GM12878 (cell line): Measurements from ENCODE around the gene FIZ1. TPM values are rescaled to one million over a fixed set of nuclear protein-coding genes. Genes with fewer than 3 reads are reported as not detected.
A peak's percentile ranks its signal among the peaks of the same experiment; 100 is the strongest.

Experiments
- ATAC-seq: fragments of 200-7000 bp; cut with Tn5 transposase; 3 replicates; pipeline ENCODE4 v1.9.1; 2020; ENCODE audit warnings: mild to moderate bottlenecking, moderate library complexity
- BruUV-seq: library from RNA; stranded (reverse); fragments of 400-500 nt; replicated peaks from 2 replicates; lab custom pipeline; 2021; lab: Mats Ljungman, UMichigan
- CTCF ChIA-PET: fragments of 300-600 bp; sonication (Branson Sonifier 250); formaldehyde crosslinking; extraction: SDS; loops from one replicate; lab custom pipeline; 2021; ENCODE audit warnings: inconsistent platforms; lab: Yijun Ruan, JAX
- POLR2A ChIA-PET: fragments of 350-600 bp; formaldehyde crosslinking; extraction: SDS; loops from one replicate; lab custom pipeline; 2021; ENCODE audit warnings: inconsistent platforms; lab: Charles Lee
- RAD21 ChIA-PET: fragments of 300-600 bp; sonication (Branson Sonifier 250); formaldehyde crosslinking; loops from one replicate; lab custom pipeline; 2023; ENCODE audit warnings: antibody characterized with exemption; ENCODE audit not compliant: unreplicated experiment; lab: Charles Lee
- SMC1A ChIA-PET: fragments of 300-600 bp; sonication (Branson Sonifier 250); formaldehyde crosslinking; loops from one replicate; lab custom pipeline; 2023; ENCODE audit not compliant: unreplicated experiment, uncharacterized antibody; lab: Charles Lee
- DNase-seq: peaks from one replicate; pipeline ENCODE4 v3.0.0-alpha.2; 2011; ENCODE audit warnings: low read depth, low spot score
- FAIRE-seq: peaks from 3 replicates; lab custom pipeline; 2011; peaks lifted over from hg19 to GRCh38; lab: Jason Lieb, UNC
- H2AFZ ChIP-seq: 2 replicates; pipeline ENCODE4 v1.6.0; 2011; ENCODE audit warnings: low read depth, low read length, control low read depth; ENCODE audit not compliant: control insufficient read depth
- H3K27ac ChIP-seq: 2 replicates; pipeline ENCODE4 v1.5.1; 2011; ENCODE audit warnings: control low read depth; ENCODE audit not compliant: control insufficient read depth, insufficient read depth
- H3K27me3 ChIP-seq, 2 experiments: replicated peaks in 1 of 2; 2 replicates each; pipeline versions ENCODE4 v1.6.0 to v1.6.1; 2011; ENCODE audit warnings: low read length in 1 of 2; ENCODE audit not compliant: control insufficient read depth in 2 of 2, insufficient read depth in 2 of 2
- H3K36me3 ChIP-seq, 2 experiments: 2 replicates each; pipeline ENCODE4 v1.5.1; 2011; ENCODE audit warnings: low read length in 1 of 2; ENCODE audit not compliant: control insufficient read depth in 2 of 2, insufficient read depth in 2 of 2
- H3K4me1 ChIP-seq: 2 replicates; pipeline ENCODE4 v1.6.1; 2011; ENCODE audit warnings: mild to moderate bottlenecking, low read length, moderate library complexity, mixed read lengths; ENCODE audit not compliant: control insufficient read depth, insufficient read depth
- H3K4me2 ChIP-seq: 2 replicates; pipeline ENCODE4 v1.6.0; 2011; ENCODE audit warnings: control low read depth; ENCODE audit not compliant: control insufficient read depth, insufficient read depth
- H3K4me3 ChIP-seq: fragments of 200-600 bp; sonication (generic); 2 replicates; pipeline ENCODE4 v1.5.1; 2016
- H3K79me2 ChIP-seq: 2 replicates; pipeline ENCODE4 v1.6.0; 2011; ENCODE audit warnings: low read length; ENCODE audit not compliant: control insufficient read depth, insufficient read depth
- H3K9ac ChIP-seq: 2 replicates; pipeline ENCODE4 v1.8.0; 2011; ENCODE audit warnings: low read length, control low read depth, mixed read lengths; ENCODE audit not compliant: control insufficient read depth, insufficient read depth
- H3K9me3 ChIP-seq: replicated peaks from 3 replicates; pipeline ENCODE4 v1.5.1; 2011; ENCODE audit warnings: mild to moderate bottlenecking, low read length; ENCODE audit not compliant: control insufficient read depth, insufficient read depth
- H4K20me1 ChIP-seq: 2 replicates; pipeline ENCODE4 v1.6.0; 2011; ENCODE audit not compliant: control insufficient read depth, insufficient read depth
- CREB1 ChIP-seq: IDR thresholded peaks from 2 replicates; pipeline ENCODE4 v1.6.1; 2012; ENCODE audit warnings: low read depth, mild to moderate bottlenecking, inconsistent platforms
- FOS ChIP-seq: IDR thresholded peaks from 3 replicates; pipeline ENCODE4 v1.6.1; 2011; ENCODE audit warnings: borderline replicate concordance; ENCODE audit not compliant: insufficient read length; ENCODE audit errors: extremely low read depth
- MYB ChIP-seq: fragments of 150-350 bp; IDR thresholded peaks from 2 replicates; pipeline ENCODE4 v1.6.1; 2014; ENCODE audit warnings: mild to moderate bottlenecking, low read depth, low read length, borderline replicate concordance
- WGBS: methylation state at CpG from one replicate; pipeline ENCODE4 v1.1.6; 2016; ENCODE audit warnings: low lambda C conversion rate; ENCODE audit not compliant: insufficient replicate concordance, insufficient coverage; ENCODE audit errors: missing lambda C conversion rate; 5-methylcytosine and 5-hydroxymethylcytosine counted together
- in situ Hi-C: fragments of 300-500 bp; cut with MboI; formaldehyde crosslinking; loops from 9 replicates; pipeline ENCODE4 v1.14.3; 2018; ENCODE audit warnings: mixed read lengths
- intact Hi-C: fragments of 100-400 bp; cut with micrococcal nuclease; formaldehyde crosslinking; loops from one replicate; pipeline ENCODE4 v1.14.2; 2022; ENCODE audit not compliant: unreplicated experiment
- polyA plus RNA-seq, 11 experiments: library from polyadenylated mRNA; depleted of rRNA in 4 of 11; unstranded in 6 of 11; stranded (reverse) in 5 of 11; fragments of >200 nt; fragmentation: Nextera tagmentation in 4 of 11; fragmentation: Illumina TruSeq in 1 of 11; extraction: Ambion mirVana in 4 of 11; extraction: Trizol in 1 of 11; gene quantifications; 1 replicate in 1 of 11; 2 replicates in 10 of 11; pipeline versions ENCODE4 v1.2.1 to v1.2.3, GENCODE V29; 2011 to 2016; ENCODE audit warnings: inconsistent platforms in 2 of 11, missing spikeins in 2 of 11, low read depth in 1 of 11
- total RNA-seq, 4 experiments: library from RNA; depleted of rRNA in 3 of 4; stranded (reverse); fragments of >200 nt in 3 of 4; fragmentation: Illumina TruSeq in 1 of 4; extraction: Trizol in 1 of 4; gene quantifications; 2 replicates each; pipeline versions ENCODE4 v1.2.1 to v1.2.3, GENCODE V29; 2013 to 2021
- TF ChIP-seq, protein P1 (sequence below): IDR thresholded peaks from 2 replicates; pipeline ENCODE4 v1.6.1; 2012; ENCODE audit warnings: low read depth, low read length, improper control_type of control experiment

FIZ1 gene
- total and polyA plus RNA-seq, 10 of the 15 experiments (the other 5 are each of a cell fraction or from before 2014, with no cell fraction given), result 0.60 to 16.8 (median 4.2) TPM

DNA sequence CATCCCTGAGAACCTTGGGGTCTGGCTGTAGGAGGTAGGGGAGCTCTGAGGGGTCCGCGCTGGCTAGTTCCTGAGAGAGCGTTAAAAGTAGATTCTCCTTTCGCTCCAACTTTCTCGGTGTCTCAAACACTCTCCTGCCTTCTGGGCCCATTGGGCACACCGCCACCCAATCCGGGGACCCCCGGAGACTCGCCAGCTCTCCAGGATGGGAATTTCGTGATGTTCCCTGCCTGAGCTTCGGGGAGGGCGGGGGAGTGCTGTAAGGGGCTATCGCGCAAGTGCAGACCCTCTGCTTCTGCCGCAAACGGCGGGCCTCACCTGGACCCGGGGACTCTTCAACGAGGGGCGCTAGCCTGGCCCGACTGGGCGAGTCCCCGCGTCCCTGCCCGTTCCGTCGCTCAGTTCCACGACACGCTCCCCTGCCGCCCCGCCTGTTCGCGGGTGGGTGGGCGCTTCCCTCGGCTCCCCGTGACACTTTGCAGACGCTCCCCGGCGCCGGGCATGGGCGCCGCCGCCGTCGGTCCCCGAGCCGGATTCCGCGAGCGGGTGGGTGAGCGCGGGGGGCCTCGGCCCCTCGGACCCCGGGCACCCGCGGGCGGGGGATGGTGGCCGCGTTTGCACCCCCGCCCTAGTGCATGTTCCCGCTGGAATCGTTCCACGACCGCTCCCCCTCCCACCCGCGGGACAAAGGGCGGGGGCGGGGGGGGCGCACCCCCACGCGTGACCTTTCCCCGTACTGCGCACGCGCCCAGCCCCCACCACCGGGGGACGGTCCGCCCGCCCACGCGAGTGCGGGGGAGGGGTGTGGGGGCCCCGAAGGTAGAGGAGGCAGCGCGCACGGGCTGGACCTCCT is 48.6 kb upstream of the FIZ1 start, which contains the start of gene CCDC106 (continued):
- TF ChIP-seq FOS (no peak), MYB (no peak)

DNA sequence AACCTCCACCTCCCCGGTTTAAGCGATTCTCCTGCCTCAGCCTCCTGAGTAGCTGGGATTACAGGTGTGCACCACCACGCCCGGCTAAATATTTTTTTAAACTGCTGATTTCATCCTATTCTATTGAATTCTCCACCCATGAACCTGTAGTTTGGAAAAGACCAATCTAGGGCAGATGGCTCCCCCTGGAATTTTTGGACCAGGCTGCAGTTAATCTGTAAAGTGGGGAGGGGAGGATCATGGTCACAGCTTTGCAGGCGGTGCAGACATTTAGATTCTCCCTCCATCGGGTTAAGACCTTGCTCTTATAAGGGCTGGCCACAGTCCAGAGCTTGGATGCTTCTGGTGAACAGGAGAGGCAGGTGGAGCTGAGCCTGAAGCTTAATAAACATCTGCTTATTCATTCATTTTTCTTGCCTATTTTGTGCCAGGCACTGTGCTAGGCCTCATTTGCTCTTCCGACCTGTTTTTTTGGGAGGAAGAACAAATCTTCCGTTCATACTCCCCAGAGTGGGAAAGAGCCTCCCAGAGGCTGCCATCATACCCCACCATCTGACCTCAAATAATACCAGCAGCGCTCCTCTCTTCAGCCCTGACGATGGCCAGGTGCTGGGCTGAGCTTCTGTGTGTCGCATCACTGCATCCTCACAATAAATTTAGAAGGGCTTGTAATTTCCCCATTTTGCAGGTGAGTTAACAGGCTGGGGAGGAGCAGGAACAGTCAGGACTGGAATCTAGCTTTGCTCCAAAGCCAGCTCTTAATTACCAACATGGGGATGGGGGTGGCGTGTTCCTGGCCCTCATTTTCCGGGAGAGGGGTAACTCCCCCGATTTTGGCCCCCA is 47.8 kb upstream of the FIZ1 start:
- peak; percentile 3; the same call in 2 of the 3 replicates for ATAC-seq
- no peak for FAIRE-seq
- POLR2A ChIA-PET, result interaction anchor here (0.5 to 3.3 kb wide), 12 partner anchors 8 to 1550 kb away, joined by 3 to 28 read pairs (median 4); partner anchors contain the start of genes FIZ1, ZNF524, ZNF628 and ZNF784
- WGBS, result 40% methylated on average over 14 of the region's 14 CpGs
- Histone ChIP-seq H3K27ac (peak overlapping the region; percentile 90), H3K79me2 (peaks cover 55% of the 10 kb centered on the region)
- TF ChIP-seq, protein P1, sequence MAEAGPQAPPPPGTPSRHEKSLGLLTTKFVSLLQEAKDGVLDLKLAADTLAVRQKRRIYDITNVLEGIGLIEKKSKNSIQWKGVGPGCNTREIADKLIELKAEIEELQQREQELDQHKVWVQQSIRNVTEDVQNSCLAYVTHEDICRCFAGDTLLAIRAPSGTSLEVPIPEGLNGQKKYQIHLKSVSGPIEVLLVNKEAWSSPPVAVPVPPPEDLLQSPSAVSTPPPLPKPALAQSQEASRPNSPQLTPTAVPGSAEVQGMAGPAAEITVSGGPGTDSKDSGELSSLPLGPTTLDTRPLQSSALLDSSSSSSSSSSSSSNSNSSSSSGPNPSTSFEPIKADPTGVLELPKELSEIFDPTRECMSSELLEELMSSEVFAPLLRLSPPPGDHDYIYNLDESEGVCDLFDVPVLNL, result no peak
- TF ChIP-seq CREB1, result peak; percentile 37; the same call in 1 of the 2 replicates
- TF ChIP-seq, all 136 proteins: peak for 1
- Histone ChIP-seq H2AFZ (peak overlapping the region; percentile 86), H4K20me1 (no peaks in the 10 kb centered on the region), H3K4me3 (peak overlapping the region; percentile 99), H3K36me3 (peaks cover 0 to 2% of the 10 kb centered on the region in 2 experiments; a peak in 2 of 4 replicates), H3K9me3 (no peaks in the 10 kb centered on the region), H3K4me2 (peak overlapping the region; percentile 55), H3K9ac (peak overlapping the region; percentile 91), H3K4me1 (peaks cover 25% of the 10 kb centered on the region), H3K27me3 (no peaks in the 10 kb centered on the region)
- in situ Hi-C loops (no loop called here), intact Hi-C loops (no loop called here)
- ChIA-PET RAD21 (interaction anchor here (0.9 to 4.4 kb wide), 7 partner anchors 11 to 668 kb away, joined by 3 to 36 read pairs (median 5); partner anchors contain the start of genes ZNF628 and ZSCAN5A), CTCF (interaction anchor here (0.6 to 4.8 kb wide), 9 partner anchors 9 to 741 kb away, joined by 3 to 52 read pairs (median 6); no protein-coding TSS in a partner anchor), SMC1A (interaction anchor here (1.0 to 2.0 kb wide), 5 partner anchors 10 to 48 kb away, joined by 3 to 24 read pairs (median 3); partner anchors contain the start of gene FIZ1)
- DNase-seq, result no peak
- no TSS peak for BruUV-seq
